Measurements from ENCODE around the gene N4BP2.
A peak's percentile ranks its signal among the peaks of the same experiment; 100 is the strongest.
"Not testable (repeated sequence)": the region's sequence is repeated elsewhere in the genome, so short reads cannot be mapped to it uniquely, and the experiment has no call there.

N4BP2 gene

DNA sequence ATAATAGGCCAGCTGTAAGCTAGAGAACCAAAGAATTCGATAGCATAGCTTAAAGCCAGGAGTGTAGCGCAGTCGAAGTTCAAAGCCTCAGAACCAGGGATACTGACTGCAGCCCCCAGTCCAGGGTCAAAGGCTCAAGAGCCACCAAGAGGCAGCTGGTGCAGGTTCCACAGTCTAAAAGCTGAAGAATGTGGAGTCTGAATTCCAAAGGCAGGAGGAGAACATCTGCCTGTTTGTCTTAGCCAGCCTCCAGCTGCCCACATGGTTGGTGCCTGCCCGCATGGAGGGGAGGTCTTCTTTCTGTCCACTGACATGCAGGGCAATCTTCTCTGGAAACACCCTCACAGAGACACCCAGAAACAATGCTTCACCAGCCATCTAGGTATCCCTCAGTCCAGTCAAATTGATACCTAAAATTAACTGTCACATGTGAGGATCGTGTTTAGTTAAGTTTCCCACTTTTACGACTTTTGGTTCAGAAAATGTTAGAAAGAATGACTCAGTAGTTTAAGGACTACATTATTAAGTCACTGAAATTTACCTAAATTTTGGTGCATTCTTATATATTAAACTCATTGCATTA lies 87.4 kb downstream of the N4BP2 start:
- no peak overlapping the region for H3K27ac ChIP-seq
- TF ChIP-seq, protein P1, sequence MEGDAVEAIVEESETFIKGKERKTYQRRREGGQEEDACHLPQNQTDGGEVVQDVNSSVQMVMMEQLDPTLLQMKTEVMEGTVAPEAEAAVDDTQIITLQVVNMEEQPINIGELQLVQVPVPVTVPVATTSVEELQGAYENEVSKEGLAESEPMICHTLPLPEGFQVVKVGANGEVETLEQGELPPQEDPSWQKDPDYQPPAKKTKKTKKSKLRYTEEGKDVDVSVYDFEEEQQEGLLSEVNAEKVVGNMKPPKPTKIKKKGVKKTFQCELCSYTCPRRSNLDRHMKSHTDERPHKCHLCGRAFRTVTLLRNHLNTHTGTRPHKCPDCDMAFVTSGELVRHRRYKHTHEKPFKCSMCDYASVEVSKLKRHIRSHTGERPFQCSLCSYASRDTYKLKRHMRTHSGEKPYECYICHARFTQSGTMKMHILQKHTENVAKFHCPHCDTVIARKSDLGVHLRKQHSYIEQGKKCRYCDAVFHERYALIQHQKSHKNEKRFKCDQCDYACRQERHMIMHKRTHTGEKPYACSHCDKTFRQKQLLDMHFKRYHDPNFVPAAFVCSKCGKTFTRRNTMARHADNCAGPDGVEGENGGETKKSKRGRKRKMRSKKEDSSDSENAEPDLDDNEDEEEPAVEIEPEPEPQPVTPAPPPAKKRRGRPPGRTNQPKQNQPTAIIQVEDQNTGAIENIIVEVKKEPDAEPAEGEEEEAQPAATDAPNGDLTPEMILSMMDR (conservative IDR thresholded peaks at IDR 0.05): no peak
- TF ChIP-seq ZFX (IDR thresholded peaks at IDR 0.05): no peak

DNA sequence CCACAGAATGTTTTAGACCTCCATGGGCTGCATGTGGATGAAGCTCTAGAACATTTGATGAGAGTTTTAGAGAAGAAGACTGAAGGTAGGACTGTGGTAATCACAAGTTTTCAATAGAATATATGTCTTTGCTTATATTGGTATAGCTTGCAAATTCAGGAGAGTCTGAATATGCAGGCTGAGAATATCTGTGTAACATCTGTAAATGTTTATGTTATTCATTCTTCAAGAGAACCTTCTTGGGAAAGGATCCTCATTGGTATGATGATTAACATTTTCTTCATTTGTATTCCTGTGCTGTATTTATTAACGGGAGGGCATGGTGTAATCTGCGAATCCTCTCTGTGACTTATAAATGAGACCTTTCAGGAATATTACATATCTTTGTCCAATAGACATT lies 88.1 kb downstream of the N4BP2 start:
- TF ChIP-seq, protein P1 (conservative IDR thresholded peaks at IDR 0.05): no peak
- TF ChIP-seq ZFX (IDR thresholded peaks at IDR 0.05): no peak
- H3K27ac ChIP-seq: no peak overlapping the region

DNA sequence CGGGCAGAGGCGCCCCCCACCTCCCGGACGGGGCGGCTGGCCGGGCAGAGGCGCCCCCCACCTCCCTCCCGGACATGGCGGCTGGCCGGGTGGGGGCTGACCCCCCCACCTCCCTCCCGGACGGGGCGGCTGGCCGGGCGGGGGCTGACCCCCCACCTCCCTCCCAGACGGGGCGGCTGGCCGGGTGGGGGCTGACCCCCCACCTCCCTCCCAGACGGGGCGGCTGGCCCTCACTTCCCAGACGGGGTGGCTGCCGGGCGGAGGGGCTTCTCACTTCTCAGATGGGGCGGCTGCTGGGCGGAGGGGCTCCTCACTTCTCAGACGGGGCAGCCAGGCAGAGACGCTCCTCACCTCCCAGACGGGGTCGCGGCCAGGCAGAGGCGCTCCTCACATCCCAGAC lies 90.8 kb downstream of the N4BP2 start:
- not testable (repeated sequence) for H3K27ac ChIP-seq

DNA sequence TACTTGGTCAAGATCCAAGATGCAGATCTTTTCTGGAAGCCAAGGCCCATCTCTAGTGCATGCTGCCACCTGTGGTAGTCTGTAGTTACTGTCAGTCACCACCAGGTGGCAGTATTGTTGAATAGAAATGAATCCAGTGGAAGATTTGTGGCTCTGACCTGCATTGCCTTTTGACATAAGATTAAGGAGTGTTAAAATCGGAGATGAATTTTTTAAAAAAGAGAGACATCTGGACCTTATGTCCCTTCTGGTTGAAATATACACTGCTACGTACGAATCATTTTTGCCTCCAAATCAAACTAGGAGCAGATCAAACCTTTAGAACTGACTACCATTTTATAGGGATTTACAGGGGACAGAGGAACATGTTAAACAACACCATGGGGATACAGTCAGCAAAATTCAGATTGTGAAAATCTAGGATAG lies 93.3 kb downstream of the N4BP2 start:
- TF ChIP-seq ZFX (IDR thresholded peaks at IDR 0.05): no peak
- TF ChIP-seq, protein P1 (conservative IDR thresholded peaks at IDR 0.05): peak; percentile 79
- no peak overlapping the region for H3K27ac ChIP-seq

DNA sequence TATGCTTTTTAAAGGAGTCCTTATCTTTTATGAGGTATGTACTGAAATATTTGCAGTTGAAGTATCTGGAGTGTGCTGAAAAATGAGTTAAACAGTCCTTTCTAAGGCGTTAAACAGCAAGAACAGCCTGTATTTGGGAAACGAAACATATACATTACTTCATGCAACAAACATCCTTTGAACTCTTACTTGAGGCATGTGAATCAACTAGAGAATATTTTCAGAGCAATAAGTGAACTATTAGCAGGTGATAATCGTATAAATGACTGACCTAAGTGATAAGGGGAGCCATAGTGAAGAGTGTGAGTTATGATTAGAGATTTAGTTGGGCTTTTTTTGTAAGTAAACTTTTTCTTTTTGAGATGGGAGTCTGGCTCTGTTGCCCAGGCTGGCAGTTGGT lies 94.3 kb downstream of the N4BP2 start:
- TF ChIP-seq, protein P1 (conservative IDR thresholded peaks at IDR 0.05): no peak
- TF ChIP-seq ZFX (IDR thresholded peaks at IDR 0.05): no peak
- no peak overlapping the region for H3K27ac ChIP-seq

DNA sequence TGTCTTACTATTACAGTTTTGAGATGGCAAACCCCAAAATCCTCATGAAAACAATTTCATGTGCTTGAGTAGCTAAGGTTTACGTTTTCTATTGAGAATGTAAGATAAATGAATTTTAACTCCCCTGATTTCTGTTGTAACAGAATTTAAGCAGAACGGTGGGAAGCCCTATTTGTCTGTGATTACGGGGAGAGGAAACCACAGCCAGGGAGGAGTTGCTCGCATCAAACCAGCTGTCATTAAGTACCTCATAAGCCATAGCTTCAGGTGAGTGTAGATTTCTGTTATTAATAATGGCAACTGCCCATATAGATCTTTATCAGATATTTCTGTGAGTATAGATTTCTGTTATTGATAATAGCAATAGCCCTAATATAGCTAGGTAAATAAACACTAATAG lies 96.0 kb downstream of the N4BP2 start:
- TF ChIP-seq, protein P1 (conservative IDR thresholded peaks at IDR 0.05): no peak
- TF ChIP-seq ZFX (IDR thresholded peaks at IDR 0.05): no peak
- H3K27ac ChIP-seq: no peak overlapping the region

DNA sequence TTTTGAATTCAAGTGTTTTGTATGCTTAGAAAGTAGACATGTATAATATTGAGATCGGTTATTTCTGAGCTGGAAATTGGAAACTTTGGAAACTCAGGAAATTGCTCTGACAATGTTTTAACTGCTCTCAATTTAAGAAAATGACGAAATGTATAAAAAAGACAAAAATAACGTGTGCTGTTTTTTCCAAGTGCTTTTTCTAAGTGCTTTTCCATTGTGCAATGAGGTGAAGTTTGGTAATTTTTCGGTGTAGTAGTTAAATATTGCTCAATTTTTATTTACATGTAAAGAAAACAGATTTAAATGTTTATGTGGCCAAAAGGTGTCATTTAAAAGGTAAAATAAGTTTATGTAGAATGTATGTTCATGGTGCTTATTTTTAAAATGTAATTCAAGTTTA lies 100.8 kb downstream of the N4BP2 start:
- TF ChIP-seq ZFX (IDR thresholded peaks at IDR 0.05): no peak
- TF ChIP-seq, protein P1 (conservative IDR thresholded peaks at IDR 0.05): no peak
- H3K27ac ChIP-seq: no peak overlapping the region

DNA sequence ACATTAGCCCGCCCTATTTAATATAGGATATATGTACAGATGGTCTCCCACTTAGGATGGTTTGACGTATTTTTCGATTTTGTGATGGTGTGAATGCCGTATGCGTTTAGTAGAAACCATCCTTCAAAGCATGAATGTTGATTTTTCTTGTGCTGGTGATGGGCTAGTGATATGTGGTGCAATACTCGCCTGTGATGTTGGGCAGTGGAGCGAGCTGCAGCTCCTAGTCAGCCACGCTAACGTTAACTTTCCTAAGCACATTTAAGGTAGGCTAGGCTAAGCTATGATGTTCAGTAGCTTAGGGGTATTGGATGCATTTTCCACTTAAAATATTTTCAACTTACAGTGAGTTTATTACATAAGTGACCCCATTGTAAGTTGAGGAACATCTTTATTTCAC lies 103.6 kb downstream of the N4BP2 start:
- no peak for TF ChIP-seq ZFX (IDR thresholded peaks at IDR 0.05)
- TF ChIP-seq, protein P1 (conservative IDR thresholded peaks at IDR 0.05): no peak
- no peak overlapping the region for H3K27ac ChIP-seq

Data from C4-2B (cell line).